ENCODE measurements around the gene GPS1.

Gene GPS1

GRCh38 chr17:82076785-82077591 lies 25.3 kb downstream of the GPS1 start:
- no peak for DNase-seq (ENCODE audit: low read depth in 2 of 3, low spot score in 1 of 3)

DNA sequence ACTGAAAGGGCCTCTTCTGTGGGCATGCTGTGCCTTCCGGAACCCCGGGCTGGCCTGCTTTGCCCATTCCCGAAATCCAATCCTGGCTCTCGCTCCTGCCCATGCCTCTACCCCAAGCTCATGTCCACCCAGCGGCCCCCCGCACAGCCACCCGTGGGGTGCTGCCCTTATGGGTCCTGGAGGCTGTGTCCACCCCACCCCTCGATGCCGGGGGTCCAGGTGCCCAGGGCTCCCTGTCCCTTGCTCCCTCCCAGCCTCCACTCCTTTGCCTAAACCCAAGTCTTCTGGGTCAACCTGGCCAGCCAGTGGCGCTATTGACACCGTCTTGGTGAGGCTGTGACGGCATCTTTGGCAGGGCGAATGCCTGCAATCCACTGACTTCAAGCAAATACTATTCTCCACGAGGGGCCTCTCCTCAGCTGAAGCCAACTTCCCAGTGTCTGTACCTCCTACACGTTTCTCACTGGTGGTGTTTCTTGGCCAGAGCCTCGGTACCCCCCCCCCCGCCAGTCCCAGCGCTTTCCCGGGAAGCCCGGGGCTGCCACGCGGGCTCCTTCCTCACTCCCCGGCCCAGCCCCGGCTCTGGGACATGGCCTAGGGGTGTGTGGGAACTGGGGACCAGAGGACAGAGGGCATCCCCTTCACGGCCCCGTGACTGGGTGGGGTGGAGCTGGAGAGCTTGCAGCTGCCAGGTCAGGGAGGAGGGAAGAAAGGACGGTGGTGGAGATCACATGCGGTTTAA lies 26.1 kb downstream of the GPS1 start:
- no peak for DNase-seq (ENCODE audit: low read depth in 2 of 3, low spot score in 1 of 3)

DNA sequence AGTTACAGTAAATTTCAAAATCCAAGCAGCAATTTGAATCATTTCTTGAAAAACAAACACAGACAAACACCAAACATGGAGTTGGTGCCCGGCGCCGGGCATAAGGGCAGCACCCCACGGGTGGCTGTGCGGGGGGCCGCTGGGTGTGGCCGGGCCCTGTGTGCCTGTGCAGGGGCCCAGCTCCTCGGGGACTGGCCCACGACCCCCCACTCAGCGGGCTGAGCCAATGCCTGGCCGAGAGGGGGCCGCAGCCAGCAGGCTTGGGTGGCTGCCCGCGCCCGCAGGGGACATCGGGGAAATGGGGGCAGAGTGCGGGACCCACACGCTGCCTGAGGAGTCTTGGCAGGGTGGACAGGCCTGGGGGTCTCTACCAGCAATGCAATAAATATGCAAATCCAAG lies 26.7 kb downstream of the GPS1 start:
- DNase-seq (ENCODE audit: low read depth in 2 of 3, low spot score in 1 of 3), result no peak

DNA sequence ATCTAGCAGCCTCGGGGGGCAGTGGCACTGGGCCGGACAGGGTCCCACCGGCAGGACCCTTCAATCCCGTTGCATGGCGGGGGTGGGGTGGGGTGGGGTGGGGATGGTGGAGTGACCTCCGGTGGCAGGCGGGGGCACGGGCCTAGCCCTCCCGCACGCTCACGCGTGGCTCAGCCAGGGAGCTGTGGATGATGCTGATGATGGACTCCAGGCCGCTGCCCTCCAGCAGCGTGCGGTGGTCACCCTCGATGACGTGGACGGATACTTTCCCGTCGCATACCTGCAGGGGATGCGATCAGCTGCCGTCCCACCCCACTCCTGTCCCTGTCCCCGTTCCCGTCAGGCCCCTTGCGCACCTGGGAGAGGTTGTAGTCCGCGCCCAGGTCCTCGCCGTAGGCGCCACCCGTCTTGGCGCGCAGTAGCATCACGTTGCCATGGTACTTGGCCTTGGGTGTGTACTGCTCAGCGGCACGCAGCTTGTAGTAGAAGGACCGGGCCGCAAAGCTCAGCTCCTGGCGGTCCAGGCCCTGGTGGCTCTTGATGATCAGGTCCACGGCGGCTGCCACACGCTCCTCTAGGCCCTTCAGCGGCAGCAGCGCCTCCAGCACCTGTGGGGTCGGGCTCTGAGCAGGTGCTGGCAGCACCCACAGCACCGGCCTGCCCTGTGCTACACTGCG lies 27.4 kb downstream of the GPS1 start:
- no peak for DNase-seq (ENCODE audit: low read depth in 2 of 3, low spot score in 1 of 3)

- DNase-seq (ENCODE audit: low read depth in 2 of 3, low spot score in 1 of 3), result no peak
Observed at GRCh38 chr17:82080048-82080788, 28.5 kb downstream of the GPS1 start.

GRCh38 chr17:82080789-82081464 lies 29.2 kb downstream of the GPS1 start:
- DNase-seq (ENCODE audit: low read depth in 2 of 3, low spot score in 1 of 3), result no peak

GRCh38 chr17:82081546-82081945 lies 29.8 kb downstream of the GPS1 start:
- DNase-seq (ENCODE audit: low read depth in 2 of 3, low spot score in 1 of 3), result no peak

DNA sequence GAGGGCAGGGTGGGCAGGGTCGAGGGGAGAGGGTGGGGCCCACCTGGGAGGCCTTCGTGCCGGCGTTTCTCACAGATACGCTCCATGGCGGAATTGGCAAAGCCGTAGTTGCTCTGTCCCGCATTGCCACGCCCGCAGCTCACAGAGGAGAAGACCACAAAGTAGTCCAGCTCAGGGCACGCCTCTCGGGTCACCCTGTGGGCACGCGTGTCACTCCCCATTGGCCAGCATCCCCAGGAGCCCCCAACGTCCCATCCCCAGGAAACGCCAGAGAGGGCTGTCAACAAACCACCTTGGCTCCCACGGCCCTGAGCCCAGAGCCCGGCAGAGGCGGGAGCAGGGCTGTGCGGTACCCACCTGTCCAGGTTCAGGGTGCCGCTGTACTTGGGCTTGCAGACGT lies 30.3 kb downstream of the GPS1 start:
- no peak for DNase-seq (ENCODE audit: low read depth in 2 of 3, low spot score in 1 of 3)

DNA sequence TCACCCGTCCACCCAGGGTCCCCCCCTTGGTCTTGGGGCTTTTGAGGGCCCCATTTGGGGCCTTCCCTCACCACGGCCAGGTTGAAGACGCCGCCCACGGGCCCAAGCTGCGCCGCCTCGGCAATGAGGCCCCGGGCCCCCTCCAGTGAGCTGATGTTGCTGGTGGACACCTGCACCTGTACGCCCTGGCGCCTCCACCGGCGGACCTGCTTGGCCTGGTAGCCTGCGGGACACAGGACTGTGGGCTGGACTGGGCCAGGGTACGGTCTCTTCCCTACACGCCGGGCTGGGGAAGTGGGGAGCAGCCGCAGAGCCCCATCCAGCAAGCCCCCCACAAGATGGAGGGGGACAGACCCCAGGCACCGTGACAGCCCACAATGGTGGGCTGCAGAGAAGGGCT lies 30.8 kb downstream of the GPS1 start:
- DNase-seq (ENCODE audit: low read depth in 2 of 3, low spot score in 1 of 3), result no peak

DNA sequence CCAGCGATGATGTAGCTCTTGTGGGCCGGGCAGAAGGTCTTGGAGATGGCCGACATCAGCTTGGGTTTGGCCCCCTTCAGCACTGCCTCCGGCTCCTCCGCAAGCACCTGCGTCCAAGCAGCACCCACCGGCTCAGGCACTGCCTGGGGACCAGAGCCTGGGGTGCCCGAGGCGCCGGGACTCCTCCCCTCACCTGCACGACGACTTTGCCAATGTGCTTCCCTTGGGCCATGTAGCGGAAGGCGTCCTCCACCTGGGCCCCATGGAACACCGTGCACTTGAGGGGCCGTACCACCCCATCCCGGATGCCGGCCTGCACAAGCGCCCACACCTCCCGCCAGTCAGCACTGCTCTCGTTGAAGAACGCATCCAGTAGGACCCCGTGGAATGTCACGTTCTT lies 31.3 kb downstream of the GPS1 start:
- DNase-seq (ENCODE audit: low read depth in 2 of 3, low spot score in 1 of 3), result no peak

GRCh38 chr17:82083533-82084359 lies 32.0 kb downstream of the GPS1 start:
- no peak for DNase-seq (ENCODE audit: low read depth in 2 of 3, low spot score in 1 of 3)

DNA sequence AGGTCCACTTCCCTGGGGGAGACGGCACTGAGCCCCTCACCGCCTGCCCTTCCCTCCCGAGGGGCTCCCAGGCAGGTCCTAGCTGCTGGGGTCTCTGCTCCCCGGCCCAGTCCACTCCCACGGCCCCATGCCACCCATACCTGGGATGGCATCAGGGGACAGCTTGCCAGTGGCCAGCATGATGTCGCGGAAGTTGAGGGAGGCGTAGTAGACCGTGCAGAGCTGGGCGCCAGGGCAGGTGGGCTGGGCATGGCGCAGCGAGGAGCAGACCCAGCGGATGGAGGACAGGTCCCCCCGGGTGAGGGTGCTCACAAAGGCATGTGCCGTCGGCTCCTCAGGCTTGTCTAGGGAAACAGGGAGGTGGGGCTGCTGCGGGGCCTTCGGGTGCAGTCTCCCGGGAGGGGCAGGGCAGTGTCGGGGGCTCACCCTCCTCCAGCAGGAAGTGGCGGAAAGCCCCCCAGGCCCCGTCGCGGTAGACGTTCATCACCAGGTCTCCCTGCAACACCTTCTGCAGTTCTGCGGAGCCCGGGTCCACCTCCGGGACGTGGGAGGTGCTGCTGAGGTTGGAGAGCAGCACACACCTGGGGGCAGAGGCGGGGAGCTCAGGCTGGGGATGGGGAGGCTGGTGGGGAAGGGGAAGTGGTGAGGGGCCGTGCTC lies 32.8 kb downstream of the GPS1 start:
- no peak for DNase-seq (ENCODE audit: low read depth in 2 of 3, low spot score in 1 of 3)

- DNase-seq (ENCODE audit: low read depth in 2 of 3, low spot score in 1 of 3), result no peak
Observed at GRCh38 chr17:82085031-82085861, 33.5 kb downstream of the GPS1 start.

- no peak for DNase-seq (ENCODE audit: low read depth in 2 of 3, low spot score in 1 of 3)
Observed at GRCh38 chr17:82085931-82086764, 34.5 kb downstream of the GPS1 start.

DNA sequence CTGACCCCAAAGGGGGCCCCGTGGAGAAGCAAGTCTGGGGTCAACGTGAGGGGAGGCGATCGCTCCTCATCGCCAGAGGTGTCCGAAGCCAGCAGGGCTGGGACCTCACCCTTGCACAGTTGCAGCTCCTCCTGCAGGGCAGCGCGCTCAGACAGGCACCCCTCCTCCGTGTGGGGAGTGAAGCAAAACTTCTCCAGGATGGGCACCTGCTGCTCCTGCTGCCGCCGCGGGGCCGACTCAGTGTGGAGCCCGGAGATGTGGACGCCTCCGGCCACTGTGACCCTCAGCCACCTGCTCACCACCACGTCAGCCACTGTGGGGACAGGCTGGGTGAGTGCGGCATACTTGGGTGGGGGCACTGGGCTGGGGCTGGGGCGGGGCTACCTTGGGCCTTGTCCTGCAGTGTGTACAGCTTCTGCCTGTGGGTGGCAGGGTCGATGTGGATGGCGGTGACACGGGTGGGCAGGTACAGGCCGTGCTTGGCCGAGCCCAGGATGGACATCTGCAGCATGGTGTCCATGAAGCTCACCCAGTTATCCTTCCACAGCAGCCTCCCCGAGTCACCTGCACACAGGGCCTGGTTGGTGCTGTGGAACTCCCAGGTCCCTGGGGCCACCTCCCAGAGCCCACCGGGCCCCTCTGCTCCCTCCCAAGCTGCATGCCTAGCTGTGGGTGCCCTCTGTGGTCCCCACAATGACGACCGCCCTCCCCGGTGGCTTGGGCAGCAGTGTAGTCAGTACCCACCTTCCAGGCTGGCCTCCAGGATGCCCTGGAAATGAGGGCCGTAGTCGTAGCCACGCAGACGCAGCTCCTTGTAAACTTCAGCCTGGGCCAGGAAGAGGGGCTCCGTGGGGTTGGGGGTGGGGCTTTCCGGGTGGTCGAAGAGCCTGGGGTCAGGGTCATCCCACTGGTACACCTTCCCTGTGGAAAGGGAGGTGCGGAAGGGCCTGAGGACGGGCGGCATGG lies 35.5 kb downstream of the GPS1 start:
- no peak for DNase-seq (ENCODE audit: low read depth in 2 of 3, low spot score in 1 of 3)

All from stimulated activated CD4-positive, alpha-beta T cell treated with anti-CD3 and anti-CD28 coated beads, Interleukin-12 subunit alpha, Interleukin-12 subunit beta, amount 100 ng/mL, for 48 hours (primary cell).